ENCODE results near the gene ATXN3L. TPM values are rescaled to one million over a fixed set of nuclear protein-coding genes. Genes with fewer than 3 reads are reported as not detected.

The ATXN3L gene
- total and polyA plus RNA-seq, 2 of the 8 experiments (the other 6 are each of a cell fraction or from before 2014, with no cell fraction given) = not detected

DNA sequence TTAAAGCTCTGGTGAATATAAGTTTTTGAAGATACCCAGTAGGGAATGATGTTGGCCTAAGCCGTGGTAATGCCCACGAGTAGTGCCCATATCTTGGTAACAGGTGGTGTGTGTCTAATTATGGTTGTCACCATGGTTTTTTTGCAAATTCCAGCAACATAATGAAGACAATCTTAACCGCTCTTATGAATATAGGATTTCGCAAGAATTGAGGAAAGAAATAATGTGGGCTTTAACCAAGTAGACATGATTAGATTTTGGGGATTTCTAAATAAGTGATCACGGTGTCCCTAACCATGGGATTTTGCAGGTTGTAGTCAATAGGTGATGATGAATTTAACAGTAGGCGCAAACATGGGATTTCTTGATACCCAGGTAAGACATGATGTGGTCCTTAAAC is 2.5 kb downstream of the ATXN3L start:
- Histone ChIP-seq H3K4ac (replicated peaks; ENCODE audit: insufficient read length, low read depth, low read length) (no peak overlapping the region), H2BK5ac (ENCODE audit: low read depth, low read length) (no peak overlapping the region), H3K23me2 (ENCODE audit: low read depth, low read length) (no peaks in the 10 kb centered on the region), H3K4me2 (ENCODE audit: insufficient read depth in 1 of 2, low read depth in 2 of 2, low read length in 2 of 2) (no peak overlapping the region), H4K91ac (replicated peaks; ENCODE audit: insufficient read length, low read length) (no peak overlapping the region), H4K8ac (ENCODE audit: extremely low read depth, insufficient read depth, low read length) (no peak overlapping the region), H3K9ac (replicated peaks in 1 of 4; ENCODE audit: extremely low read depth in 1 of 4, low read depth in 3 of 4, low read length in 3 of 4) (no peak overlapping the region), H2BK15ac (ENCODE audit: low read length) (no peak overlapping the region), H4K20me1 (replicated peaks in 1 of 2; ENCODE audit: control insufficient read depth in 1 of 2, insufficient read depth in 2 of 2, low read length in 2 of 2) (no peaks in the 10 kb centered on the region), H3K23ac (ENCODE audit: insufficient read length) (no peak overlapping the region), H2AFZ (ENCODE audit: low read length) (no peak overlapping the region), H2BK12ac (ENCODE audit: low read depth, low read length) (no peak overlapping the region), H3K27me3 (replicated peaks in 1 of 4; ENCODE audit: control insufficient read depth in 3 of 4, extremely low read depth in 1 of 4, insufficient read depth in 3 of 4, low read length in 3 of 4) (no peaks in the 10 kb centered on the region), H3K27ac (ENCODE audit: low read depth, low read length) (no peak overlapping the region), H3K4me1 (replicated peaks in 1 of 4; ENCODE audit: control insufficient read depth in 3 of 4, insufficient read depth in 4 of 4, low read length in 3 of 4) (no peaks in the 10 kb centered on the region), H3K14ac (ENCODE audit: insufficient read length) (no peak overlapping the region), H3K79me2 (ENCODE audit: control insufficient read depth in 1 of 2, insufficient read depth in 2 of 2, low read length in 2 of 2) (no peaks in the 10 kb centered on the region), H2BK120ac (replicated peaks; ENCODE audit: low read depth, low read length) (no peak overlapping the region), H3K9me3 (ENCODE audit: insufficient read depth in 2 of 2, low read depth in 1 of 2, low read length in 1 of 2) (no peaks in the 10 kb centered on the region), H3K18ac (ENCODE audit: extremely low read depth, low read length) (no peak overlapping the region), H2BK20ac (ENCODE audit: low read length) (no peak overlapping the region), H4K5ac (ENCODE audit: insufficient read length, low read depth, low read length) (no peak overlapping the region), H2AK5ac (ENCODE audit: low read depth, low read length) (no peak overlapping the region), H3K36me3 (ENCODE audit: control insufficient read depth in 2 of 4, insufficient read depth in 4 of 4, low read length in 3 of 4) (no peaks in the 10 kb centered on the region), H3K4me3 (ENCODE audit: extremely low read depth in 1 of 4, insufficient read depth in 2 of 4, low read depth in 3 of 4, low read length in 4 of 4) (no peak overlapping the region), H3K56ac (replicated peaks; ENCODE audit: insufficient read length, low read depth, low read length) (no peak overlapping the region), H3K79me1 (ENCODE audit: low read depth, low read length) (no peaks in the 10 kb centered on the region)
- FAIRE-seq = no peak
- TF ChIP-seq SP4 (IDR thresholded peaks at IDR 0.05; ENCODE audit: low read length) = no peak
- TF ChIP-seq POU5F1 (IDR thresholded peaks at IDR 0.05; ENCODE audit: low read depth, low read length) = no peak
- 99% methylated on average over 6 of the region's 6 CpGs; no CpG with 5 or more reads in 1 of the 2 experiments for WGBS, 2 experiments (ENCODE audit: extremely low coverage in 1 of 2, insufficient coverage in 1 of 2, insufficient read length in 1 of 2, insufficient replicate concordance in 2 of 2, low coverage in 1 of 2, low lambda C conversion rate in 2 of 2, missing lambda C conversion rate in 1 of 2)
- no peak for DNase-seq (ENCODE audit: low read depth in 1 of 2, low spot score in 2 of 2)
- POLR2A ChIA-PET (ENCODE audit: partially characterized antibody) = no interaction called here
- CTCF ChIA-PET (ENCODE audit: partially characterized antibody) = no interaction called here
